GM18907 (cell line): ENCODE results near the gene FAXDC2.
"Not testable (repeated sequence)": the region's sequence is repeated elsewhere in the genome, so short reads cannot be mapped to it uniquely, and the experiment has no call there.

Experiments used
- ATAC-seq: cut with Tn5 transposase; IDR thresholded peaks from one replicate; pipeline ENCODE4 v1.9.1; 2021; ENCODE audit warnings: mild to moderate bottlenecking, moderate library complexity; ENCODE audit not compliant: unreplicated experiment

Gene FAXDC2

DNA sequence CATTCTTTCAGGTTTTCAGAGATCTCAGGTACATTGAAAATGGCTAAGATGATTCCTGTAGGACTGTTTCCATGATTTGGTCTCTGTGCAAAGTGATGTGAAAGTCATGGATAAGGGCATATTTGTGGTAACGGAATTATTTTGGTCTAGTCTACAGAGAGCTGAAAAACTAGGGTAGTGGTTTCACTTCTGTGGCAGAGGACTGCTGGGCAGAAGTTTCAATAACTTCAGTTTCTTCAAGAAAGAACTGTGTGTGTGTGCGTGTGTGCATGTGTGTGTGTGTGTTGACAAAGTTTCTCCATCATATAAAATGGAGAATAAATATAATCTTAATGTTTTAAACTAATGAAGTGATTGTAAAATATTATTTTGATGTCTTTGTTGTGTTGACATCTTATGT, 12.4 kb upstream of the FAXDC2 start:
- no peak for ATAC-seq

DNA sequence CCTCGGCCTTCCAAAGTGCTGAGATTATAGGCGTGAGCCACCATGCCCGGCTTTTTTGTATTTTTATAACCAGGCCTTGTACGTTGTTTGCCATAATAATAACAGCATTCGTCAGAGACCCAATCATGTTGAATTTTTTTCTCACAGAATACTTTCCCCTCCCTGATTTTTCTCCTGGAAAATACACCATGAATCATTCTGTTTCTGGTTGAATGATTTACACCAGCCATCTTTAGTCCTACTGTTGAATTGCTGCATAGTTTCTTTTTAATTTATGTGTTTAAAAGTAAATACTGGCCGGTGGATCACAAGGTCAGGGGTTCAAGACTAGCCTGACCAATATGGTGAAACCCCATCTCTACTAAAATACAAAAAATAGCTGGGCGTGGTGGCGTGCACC, 11.5 kb upstream of the FAXDC2 start:
- no peak for ATAC-seq

DNA sequence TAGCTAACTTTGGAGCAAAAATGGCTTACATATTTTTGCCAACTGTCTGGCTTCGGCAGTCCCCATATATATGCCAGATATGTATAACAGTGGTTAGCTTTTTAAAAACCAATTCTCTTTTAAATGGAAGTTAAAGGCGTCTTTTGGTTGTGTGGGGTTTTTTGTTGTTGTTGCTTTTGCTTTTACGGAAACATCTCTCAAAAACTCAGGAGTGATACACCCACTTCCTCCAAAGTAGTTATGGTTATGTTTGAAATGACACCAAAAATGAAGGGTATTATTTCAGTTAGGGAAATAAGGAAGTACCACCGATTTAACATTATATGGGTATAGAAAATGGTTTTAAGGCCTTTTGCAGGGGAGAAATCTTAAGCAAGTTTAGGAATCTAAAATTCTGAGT, 10.4 kb upstream of the FAXDC2 start:
- no peak for ATAC-seq

DNA sequence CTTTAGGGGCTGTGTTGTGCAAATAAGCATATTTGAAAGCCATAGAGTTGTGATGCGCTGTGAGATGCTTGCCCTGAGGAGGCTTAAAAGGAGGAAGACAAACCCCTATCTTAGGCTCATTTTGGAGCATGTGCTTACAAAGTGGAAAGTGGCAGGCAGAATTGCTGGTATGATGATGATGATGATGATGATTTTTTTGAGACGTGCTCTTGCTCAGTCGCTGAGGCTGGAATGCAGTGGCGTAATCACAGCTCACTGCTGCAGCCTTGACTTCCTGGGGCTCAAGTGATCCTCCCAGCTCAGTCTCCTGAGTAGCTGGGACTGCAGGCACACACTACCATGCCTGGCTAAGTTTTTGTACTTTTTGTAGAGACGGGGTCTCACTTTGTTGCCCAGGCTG, 9.7 kb upstream of the FAXDC2 start:
- ATAC-seq, result no peak

DNA sequence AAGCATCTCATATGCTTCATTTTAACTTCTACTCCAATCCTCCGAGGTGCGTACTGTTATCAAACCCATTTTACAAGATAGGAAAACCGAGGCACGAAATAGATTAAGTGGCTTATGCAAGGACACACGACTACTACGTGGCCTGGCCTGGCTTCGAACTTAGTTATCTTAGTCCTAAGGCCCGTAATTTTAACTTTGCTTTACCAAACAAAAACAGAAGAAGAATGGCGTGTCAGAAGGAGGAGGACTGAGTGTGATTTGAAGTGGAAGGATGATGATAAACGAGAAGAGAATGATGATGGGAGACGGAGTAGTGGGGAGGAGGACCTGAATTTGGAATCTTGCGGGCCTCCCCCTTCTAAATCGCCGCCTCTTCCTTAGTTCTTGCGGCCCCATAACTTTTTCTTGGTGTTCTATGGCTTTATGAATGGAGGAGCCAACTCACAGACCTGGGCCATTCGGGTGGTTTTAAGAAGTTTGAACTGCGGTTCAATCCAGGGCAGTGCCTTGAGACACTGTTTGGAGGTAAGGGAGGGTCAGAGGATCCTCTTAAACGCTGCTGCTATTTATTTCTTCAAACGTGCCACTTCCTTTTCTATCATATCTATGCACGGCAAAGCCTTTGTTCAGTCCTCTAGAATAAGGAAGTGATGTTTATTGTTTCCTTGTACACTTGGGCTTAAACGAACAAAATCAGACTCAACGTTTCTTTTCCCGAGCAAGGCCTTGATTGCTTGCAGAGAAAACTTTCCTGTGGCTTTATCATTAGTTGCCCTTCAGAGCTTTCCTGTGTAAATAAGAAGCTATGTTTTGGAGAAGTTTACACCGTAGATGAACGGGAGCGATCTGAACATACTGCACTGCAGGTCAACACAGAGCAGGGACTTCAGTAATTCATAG, 8.8 kb upstream of the FAXDC2 start:
- ATAC-seq, result no peak

DNA sequence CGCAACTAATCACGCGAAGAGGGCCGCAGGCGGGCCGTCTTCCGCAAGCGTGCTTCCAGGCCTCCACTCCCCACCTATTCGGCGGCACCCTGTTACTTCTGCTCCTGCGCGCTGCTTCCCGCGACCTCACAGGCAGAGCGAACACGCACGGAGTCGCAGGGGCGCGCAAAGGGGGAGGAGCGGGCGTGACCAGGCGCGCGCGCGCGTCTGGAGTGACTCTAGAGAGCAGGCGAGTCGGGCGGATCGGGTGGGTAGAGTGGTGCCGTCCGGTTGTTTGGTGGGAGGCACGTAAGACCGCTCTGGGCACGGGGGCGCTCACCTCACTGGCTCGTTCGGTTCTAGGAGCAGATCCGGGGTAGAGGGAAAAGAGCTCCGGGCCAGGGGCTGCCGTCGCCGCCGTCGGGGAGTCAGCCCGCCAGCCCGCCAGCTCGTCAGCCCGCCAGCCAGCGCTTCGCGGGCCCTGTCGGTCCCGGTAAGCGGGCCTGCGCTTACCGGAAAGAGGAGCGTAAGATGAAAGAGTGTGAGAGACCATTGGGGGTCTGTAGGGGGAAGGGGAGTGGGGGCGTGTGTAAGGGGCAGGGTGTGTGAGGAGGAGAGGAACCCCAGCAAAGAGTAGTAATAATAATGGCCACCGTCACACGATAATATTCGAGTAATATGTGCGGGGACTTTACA, 8.0 kb upstream of the FAXDC2 start, which contains the start of gene CNOT8:
Gene CNOT8 (plus strand): TSS at position 331 of the 675 bp plus-strand sequence. CDS start 4,652 bp downstream, outside the sequence.
- peak; percentile 84 for ATAC-seq

DNA sequence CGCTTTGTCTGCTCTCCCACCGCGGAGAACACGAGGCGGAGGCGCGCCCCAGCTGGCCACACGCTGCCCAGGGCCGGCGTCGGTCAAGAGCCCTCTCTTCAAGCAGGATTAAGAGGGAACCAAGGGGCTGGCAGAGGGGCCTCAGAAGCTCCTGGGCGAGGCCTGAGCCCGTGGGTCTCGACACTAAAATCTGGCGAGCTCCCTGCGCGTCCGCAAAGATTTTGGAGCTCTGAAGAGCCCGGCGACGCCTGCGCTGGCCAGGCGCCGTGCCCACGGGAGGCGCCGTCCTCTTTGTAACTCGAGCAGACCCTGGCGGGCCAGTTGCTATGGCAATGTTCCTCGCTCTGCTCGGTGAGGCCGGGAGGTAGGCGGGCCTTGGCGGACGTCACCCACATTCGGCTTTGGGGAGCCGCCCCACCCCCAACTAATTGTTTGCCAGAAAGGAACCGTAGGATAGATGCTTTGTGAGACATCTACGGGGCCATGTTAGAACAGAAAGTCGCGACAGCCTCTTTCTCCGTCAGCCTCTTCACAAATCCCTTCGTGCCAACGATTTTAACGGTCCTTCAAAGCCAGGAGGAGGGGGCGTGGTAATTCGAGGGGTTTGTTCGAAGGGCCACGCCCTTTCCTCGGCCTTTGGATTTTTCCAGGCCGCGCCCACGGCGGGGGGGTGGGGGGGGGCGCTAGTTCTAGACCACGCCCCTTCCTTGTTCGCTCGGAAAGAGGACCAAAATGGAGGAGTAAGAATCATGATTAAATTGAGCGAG, 7.3 kb upstream of the FAXDC2 start:
- ATAC-seq, result peak; percentile 74

DNA sequence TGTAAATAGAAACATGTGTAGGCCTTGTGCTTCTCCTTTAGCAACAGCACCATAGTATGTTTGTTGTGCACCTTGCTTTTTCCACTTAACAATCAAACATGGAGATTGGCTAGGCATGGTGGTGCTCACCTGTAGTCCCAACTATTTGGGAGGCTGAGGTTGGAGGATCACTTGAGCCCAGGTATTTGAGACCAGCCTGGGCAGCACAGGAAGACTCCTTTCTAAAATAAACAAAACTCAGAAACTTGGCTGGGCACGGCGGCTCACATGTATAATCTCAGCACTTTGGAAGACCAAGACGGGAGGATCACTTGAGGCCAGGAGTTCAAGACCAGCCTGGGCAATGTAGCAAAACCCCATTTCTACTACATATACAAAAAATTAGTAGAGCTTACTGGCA, 948 bp upstream of the FAXDC2 start:
- ATAC-seq, result no peak

DNA sequence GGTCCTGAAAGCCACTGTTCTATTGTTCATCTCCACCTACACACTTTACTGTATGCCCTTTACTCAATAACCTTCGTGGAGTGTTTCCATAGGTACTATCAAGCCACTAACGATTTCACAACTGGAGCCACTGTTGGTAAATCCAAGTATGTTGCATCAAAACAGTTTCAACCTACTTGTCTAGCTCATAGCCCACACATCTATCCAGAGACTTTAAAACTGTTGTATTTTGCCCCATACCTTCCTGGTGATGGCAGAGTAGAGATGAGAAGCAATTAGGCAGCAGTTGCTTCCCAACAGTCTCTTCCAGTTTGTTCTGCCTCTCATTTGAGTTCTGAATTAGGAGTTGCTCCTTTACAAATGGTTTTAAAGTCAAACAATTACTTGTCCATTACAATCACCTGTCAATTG, 607 bp downstream of the FAXDC2 start:
- ATAC-seq, result no peak

DNA sequence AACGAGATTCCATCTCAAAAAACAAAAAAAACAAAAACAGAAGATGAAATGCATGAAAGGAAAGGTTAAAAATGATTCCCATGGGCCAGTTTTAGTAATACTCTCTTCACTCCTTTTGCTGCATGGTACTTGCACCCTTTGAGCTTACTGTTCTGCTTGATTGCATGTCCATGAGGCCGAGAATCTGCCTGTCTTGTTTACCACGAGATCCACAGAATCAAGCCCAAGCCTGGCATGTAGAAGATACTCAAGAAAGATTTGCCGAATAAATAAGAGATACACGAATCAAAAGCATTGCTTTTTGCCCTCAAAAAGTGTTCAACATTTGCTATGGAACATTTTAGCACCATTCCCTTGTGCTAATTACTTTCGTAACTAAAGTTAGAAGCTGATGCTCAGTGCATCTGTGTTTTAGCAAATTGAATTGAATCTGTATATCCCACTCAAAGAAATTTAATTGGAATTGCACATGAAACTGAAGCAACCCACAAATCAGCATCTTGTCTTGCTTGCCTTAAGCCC, 1.1 kb downstream of the FAXDC2 start:
- ATAC-seq, result no peak

DNA sequence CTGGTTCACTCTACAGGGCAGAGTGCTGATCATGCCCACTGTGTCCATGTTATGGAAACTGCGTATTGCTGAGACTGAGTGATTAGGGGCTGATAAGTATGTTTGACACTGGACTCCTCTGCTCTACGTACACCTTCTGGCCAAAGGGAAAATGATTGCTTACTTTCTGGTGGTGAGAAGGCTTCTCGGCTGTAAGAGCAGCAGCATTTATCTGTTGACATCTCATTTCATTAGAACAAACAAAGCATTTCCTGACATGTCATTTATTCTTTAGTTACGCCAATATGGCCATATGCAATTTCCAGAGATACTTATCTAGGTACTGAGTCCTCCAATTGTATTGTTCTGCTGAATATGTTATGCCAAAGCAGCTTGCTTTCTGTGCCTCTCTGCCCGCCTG, 5.6 kb downstream of the FAXDC2 start:
- no peak for ATAC-seq

DNA sequence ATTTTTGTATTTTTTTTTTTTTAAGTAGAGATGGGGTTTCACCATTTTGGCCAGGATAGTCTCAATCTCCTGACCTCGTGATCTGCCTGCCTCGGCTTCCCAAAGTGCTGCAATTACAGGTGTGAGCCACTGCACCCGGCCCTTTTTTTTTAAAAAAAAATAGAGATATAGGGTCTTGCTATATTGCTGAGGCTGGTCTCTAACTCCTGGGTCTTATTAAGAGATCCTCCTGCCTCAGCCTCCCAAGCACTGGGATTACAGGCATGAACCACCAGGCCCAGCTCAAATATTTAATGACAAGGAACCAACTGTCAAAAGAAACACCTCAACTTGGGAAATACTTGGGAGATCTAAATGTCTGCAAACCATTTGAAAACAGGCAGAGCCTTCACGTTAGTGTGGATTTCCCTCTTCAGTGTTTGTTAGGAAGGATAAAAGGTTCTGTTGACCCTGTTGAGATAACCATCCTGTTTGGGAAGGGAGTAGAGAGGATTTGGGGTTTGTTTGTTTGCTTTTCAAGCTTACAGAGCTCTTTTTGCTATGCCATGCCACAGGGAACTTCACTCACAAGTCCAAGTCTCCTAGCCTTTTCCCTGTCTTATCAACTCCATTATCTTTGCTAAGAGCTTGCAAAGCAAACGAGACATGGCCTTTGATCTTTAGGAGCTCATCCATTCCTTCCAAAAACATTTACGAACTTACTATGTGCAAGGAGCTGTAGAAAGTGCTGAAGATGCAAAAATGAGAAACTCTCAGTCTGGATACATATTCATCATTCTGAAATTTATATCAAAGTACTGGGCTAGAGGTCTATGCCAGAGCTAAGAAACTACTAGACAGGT, 7.5 kb downstream of the FAXDC2 start:
- ATAC-seq, result no peak

DNA sequence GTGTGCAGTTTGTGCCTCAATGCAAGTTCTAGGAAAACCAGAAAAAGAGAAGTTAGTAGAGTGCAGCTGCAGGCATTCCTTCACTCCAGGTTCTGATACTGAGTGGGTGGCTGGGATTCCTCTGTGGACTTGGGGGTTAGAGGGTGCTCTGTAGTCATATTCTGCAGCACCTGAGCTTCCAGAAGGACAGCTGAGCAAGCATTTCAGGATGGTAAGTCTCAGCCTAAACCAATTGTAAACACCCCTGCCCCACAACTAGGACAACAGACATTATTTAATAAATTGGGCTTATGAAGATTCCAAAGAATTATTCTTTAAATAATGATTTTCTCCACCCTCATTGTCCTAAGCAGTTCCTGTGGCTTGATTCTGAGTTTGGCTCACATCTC, 9.1 kb downstream of the FAXDC2 start:
- no peak for ATAC-seq

DNA sequence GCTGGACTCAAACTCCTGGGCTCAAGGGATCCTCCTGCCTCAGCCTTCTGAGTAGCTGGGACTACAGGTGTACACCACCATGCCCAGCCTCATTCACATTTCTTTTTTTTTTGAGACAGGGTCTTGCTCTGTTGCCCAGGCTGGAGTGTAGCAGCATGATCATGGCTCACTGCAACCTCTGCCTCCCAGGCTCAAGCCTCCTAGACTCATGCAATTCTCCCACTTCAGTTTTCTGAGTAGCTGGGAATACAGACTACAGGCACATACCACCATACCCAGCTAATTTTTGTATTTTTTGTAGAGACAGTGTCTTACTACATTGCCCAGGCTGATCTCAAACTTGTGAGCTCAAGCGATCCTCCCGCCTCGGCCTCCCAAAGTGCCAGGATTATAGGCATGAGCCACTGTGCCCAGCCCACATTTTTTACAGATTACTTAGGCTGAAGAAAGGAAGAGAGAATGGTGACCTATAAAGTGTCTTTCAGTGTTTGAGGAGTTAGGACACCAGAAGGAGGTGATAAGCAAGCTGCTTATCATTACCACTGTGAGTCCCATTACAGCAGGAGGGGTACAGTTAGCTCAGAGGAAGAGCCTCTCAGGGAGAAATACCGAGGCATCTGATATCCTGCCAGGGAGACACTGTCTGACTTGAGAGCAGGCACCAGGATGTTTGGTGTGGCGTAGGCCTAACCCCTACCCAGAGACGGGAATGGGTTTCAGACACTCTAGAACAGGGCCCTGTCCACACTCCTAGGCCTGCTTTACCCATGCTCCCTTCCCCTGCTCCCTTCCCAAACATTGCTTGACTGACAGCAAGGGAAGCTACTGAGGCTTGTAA, 9.7 kb downstream of the FAXDC2 start:
- no peak for ATAC-seq

DNA sequence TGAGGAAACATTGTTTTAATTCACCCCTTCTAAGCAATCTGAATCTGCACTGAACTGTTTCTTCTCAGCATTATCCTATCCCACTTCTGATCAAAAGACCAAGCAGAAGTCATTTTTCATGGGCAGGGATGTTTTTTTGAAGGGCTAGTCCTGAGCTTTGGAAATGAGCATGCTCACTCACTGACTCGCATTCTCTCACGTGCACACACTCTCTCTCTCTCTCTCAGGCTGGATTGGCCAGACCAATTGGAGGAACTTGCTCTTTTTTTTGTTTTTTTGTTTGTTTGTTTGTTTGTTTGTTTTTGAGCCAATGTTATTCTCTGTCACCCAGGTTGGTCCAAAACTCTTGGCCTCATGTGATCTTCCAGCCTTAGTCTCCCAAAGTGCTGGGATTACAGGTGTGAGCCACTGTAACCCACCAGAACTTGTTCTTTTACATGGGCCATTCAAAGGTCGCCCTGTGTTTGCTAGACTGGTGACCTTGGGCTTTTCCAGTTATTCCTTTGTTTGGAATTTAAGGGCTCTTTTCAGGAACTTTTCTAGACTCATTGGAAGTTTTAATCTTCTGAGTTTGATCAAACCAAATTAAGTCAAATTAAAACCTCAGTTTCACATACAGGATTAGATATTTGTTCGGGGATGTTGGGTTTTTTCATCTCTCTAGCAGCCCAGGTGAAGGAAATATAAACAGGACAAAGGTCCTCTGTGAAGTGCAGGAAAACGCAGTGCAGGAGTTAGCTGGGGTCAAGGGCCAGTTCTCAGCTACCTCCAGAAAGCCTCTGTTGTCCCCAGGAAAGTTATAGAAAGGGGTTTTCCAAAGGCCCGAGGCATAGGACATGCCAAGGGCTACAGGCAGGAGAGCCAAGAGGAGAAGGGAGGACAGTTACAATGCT, 13.1 kb downstream of the FAXDC2 start:
- no peak for ATAC-seq

DNA sequence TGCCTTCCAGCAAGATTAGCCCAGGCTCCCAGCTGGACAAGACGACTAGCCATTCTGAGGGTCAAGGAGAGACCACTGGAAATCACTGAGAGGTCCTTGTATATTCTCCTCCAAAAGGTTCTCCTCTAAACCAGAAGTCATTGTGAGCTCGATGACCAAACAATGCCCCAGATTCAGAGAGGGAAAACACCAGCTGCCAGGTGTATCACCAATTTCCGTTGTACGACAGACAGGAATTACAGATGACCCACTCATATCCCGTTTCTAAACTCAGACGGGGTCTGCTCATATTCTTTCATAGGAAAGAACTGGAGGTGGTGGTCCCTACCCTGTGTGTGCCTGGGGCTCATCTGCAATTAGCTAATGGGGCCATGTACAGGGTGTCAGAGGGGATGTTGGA, 14.2 kb downstream of the FAXDC2 start:
- no peak for ATAC-seq

DNA sequence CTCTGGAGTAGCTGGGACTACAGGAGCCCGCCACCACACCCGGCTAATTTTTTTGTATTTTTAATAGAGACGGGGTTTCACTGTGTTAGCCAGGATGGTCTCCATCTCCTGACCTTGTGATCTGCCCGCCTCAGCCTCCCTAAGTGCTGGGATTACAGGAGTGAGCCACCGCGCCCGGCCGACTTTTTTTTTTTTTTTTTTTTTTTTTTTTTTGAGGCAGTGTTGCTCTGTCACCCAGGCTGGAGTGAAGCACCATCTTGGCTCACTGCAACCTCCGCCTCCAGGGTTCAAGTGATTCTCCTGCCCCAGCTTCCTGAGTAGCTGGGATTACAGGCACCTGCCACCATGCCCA, 14.7 kb downstream of the FAXDC2 start:
- ATAC-seq, result not testable (repeated sequence)

DNA sequence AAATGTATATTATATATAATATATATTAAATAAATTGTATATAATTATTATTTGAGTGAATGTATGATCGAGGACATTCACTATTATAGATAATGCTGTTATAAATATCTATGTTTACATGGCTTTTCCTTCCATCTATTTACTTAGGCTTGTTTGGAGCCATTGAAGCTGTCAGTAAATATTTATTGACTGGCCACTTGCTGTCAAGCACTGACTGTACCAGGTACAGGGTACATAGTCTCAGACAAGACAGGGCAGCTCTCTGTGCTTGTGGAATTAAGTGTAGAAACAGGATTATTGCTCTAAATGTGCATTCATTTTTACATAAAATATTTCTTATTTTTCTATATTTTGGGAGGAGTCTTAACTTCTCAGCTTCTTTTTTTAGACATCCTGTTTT, 16.4 kb downstream of the FAXDC2 start:
- ATAC-seq, result no peak

DNA sequence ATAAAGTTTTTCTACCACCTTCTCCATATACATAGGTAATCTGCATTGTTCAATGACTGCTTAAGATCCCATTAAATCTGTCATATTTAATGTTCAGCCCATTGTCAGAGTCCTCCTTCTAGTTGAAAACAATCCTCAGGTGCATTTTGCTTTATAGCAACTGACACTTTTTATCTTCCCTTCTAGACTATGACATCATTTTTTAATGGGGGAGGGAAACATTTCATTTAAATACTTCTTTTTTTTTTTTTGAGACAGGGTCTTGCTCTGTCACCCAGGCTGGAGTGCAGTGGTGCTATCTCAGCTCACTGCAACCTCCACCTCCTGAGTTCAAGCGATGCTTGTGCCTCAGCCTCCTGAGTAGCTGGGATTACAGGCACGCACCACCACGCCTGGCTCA, 17.6 kb downstream of the FAXDC2 start:
- not testable (repeated sequence) for ATAC-seq
